Stimulated activated CD4-positive, alpha-beta T cell treated with anti-CD3 and anti-CD28 coated beads, TNF-alpha, amount 100 ng/mL, for 1 hour (primary cell): Measurements from ENCODE around the gene CBLC.
A peak's percentile ranks its signal among the peaks of the same experiment; 100 is the strongest.
"Not testable (repeated sequence)": the region's sequence is repeated elsewhere in the genome, so short reads cannot be mapped to it uniquely, and the experiment has no call there.

Experiments used
- DNase-seq, 3 donors: peaks; one replicate each; pipeline ENCODE4 v3.0.0-alpha.2; 2020; ENCODE audit warnings: low read depth in 3 of 3, low spot score in 1 of 3

Gene CBLC

GRCh38 chr19:44765033-44765948, 12.4 kb upstream of the CBLC start:
- DNase-seq = no peak

GRCh38 chr19:44765949-44766335, 11.7 kb upstream of the CBLC start:
- no peak for DNase-seq

- DNase-seq = no peak
These were observed 10.2 kb upstream of the CBLC start for GRCh38 chr19:44767295-44768180.

GRCh38 chr19:44770550-44771257, 7.0 kb upstream of the CBLC start:
- peak; percentile 95 to 98 (median 95) for DNase-seq

GRCh38 chr19:44772144-44772543, 5.5 kb upstream of the CBLC start:
- DNase-seq = not testable (repeated sequence)

- no peak for DNase-seq
These were observed 4.7 kb upstream of the CBLC start for GRCh38 chr19:44772959-44773358.

- no peak for DNase-seq
These were observed 1.9 kb upstream of the CBLC start for GRCh38 chr19:44775676-44776240.

GRCh38 chr19:44776402-44777096, 1.1 kb upstream of the CBLC start:
- no peak for DNase-seq

- no peak for DNase-seq
These were observed 1.5 kb downstream of the CBLC start for GRCh38 chr19:44779150-44779549.

GRCh38 chr19:44781694-44782093, 4.0 kb downstream of the CBLC start:
- not testable (repeated sequence) for DNase-seq

- DNase-seq = no peak
These were observed 5.0 kb downstream of the CBLC start for GRCh38 chr19:44782729-44783128.

GRCh38 chr19:44783545-44783944, 5.9 kb downstream of the CBLC start:
- no peak for DNase-seq

GRCh38 chr19:44785271-44785670, 7.6 kb downstream of the CBLC start:
- no peak for DNase-seq

- no peak for DNase-seq
These were observed 8.3 kb downstream of the CBLC start for GRCh38 chr19:44785993-44786392.

- DNase-seq = no peak
These were observed 11.3 kb downstream of the CBLC start for GRCh38 chr19:44788971-44789370.

GRCh38 chr19:44789943-44790483, 12.3 kb downstream of the CBLC start:
- DNase-seq = no peak

- DNase-seq = no peak
These were observed 14.6 kb downstream of the CBLC start for GRCh38 chr19:44792281-44792680.

- no peak for DNase-seq
These were observed 16.9 kb downstream of the CBLC start for GRCh38 chr19:44794610-44795009.

GRCh38 chr19:44795398-44795987, 17.8 kb downstream of the CBLC start:
- no peak for DNase-seq

GRCh38 chr19:44796701-44797115, 19.0 kb downstream of the CBLC start:
- DNase-seq = no peak
